T-helper 1 cell treated with Interleukin-12 subunit alpha and Interleukin-12 subunit beta and Interleukin-4 antibody, amounts not matched to agents 30 ng/mL and 1 ng/mL, for 36 hours (primary cell): ENCODE data around the gene VSTM2A. TPM values are rescaled to one million over a fixed set of nuclear protein-coding genes. Genes with fewer than 3 reads are reported as not detected.
"Not testable (repeated sequence)": the region's sequence is repeated elsewhere in the genome, so short reads cannot be mapped to it uniquely, and the experiment has no call there.

Source experiments
- intact Hi-C: fragments of 100-400 bp; cut with micrococcal nuclease; formaldehyde crosslinking; loops from one replicate; pipeline ENCODE4 v1.15.1; 2024
- total RNA-seq: library from RNA; stranded (reverse); gene quantifications from 2 replicates; pipeline ENCODE4 v1.2.3, GENCODE V29; 2022

VSTM2A gene, protein sequence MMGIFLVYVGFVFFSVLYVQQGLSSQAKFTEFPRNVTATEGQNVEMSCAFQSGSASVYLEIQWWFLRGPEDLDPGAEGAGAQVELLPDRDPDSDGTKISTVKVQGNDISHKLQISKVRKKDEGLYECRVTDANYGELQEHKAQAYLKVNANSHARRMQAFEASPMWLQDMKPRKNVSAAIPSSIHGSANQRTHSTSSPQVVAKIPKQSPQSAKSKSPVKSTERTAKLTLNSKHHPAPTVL
- not detected in 2 replicates for total RNA-seq

- intact Hi-C loops, result no loop called here
These were observed at the start of gene VSTM2A for GRCh38 chr7:54541669-54542625. Gene VSTM2A, plus strand, starts transcription at chr7:54542375. Its CDS starts 356 bp downstream, at chr7:54542731.

DNA sequence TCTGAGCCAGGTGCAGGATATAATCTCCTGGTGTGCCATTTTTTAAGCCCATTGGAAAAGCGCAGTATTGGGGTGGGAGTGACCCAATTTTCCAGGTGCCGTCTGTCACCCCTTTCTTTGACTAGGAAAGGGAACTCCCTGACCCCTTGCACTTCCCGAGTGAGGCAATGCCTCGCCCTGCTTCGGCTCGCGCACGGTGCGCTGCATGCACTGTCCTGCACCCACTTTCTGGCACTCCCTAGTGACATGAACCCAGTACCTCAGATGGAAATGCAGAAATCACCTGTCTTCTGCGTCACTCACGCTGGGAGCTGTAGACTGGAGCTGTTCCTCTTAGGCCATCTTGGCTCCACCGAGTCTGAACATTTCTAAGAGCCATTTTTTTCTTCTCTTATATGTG is 37.6 kb upstream of the VSTM2A start:
- intact Hi-C loops, result not testable (repeated sequence)

GRCh38 chr7:54529568-54529967 is 12.6 kb upstream of the VSTM2A start:
- intact Hi-C loops, result no loop called here

DNA sequence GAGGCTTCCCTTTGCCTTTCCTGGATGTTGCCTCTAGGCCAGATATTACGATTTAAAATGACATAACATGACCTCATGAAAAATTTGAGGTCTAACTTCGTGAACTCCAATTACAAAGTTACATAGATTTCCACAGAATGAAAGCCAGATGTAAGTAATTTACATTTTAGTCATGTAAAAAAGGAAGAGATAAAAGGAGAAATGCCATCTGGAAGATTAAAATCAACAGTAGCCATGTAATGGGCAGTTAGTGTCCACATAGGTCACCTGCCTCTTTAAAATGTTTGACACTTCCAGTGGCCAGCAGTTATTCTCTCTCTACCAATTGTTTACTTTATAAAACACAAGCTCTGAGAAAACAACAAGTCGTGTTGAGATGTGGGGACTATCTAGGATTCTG is 4.1 kb upstream of the VSTM2A start:
- intact Hi-C loops, result no loop called here

DNA sequence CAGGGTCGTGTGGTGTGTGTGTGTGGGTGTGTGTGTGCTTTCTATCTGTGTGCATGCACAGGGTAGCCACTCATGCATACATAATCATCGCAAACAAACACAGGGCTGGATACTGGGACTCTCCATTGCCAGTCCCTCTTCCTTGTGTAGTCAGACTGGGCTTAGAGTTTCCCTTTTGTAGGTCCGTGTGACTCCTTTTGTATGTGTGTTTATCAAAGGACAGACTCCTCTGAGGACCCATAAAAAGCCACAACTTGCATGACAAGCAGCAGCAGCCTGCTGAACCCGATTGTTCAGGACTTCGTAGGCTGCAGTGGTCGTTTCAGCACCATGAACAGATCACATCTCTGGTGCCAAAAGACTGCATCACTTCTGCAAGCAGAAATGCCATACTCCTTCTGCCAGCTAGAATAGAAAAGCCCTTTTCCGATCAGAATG is 895 bp downstream of the VSTM2A start:
- intact Hi-C loops, result no loop called here

GRCh38 chr7:54544149-54544526 is 2.0 kb downstream of the VSTM2A start:
- intact Hi-C loops, result no loop called here

DNA sequence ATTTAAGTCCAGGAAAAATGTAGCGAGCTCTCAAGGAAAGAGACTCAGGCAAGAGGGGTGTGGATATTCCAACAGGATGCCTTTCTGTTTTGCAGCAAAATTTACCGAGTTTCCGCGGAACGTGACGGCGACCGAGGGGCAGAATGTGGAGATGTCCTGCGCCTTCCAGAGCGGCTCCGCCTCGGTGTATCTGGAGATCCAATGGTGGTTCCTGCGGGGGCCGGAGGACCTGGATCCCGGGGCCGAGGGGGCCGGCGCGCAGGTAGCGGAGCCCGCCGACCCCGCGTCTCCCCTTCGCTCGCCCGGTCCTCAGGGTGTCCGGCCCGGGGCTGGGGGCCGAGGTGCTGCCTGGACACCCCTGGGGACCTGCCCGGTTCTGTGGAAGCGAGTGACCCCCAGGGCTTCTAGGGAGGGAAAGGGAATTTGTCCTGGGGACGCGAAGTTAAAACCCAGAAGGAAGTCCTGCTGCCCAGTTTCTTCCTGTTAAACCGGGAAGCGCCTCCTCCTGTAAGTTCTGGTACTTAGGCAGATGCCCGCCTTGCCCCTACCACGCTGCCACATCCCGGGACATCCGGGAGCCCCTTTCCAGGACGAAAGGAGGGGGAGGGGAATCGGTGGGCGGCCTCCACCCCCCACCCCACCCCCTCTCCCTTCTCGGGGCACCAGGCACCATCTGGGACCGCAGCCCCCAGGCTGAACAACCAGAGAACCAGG is 2.5 kb downstream of the VSTM2A start:
- intact Hi-C loops, result no loop called here

DNA sequence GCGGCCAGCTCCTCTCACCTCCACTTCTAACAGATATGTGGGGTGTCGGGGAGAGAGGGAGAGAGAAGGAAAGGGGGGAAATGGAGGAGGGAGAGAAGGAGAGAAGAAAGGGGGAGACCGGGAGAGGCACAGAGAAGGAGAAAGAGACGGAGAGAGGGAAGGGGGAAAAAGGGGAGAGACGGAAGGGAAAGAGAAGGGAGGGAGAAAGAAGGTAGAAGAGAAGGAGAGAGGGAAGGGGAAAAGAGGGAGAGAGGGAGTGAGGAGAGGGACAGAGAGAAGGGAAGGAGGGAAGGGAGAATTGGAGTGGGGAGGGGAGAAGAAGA is 3.0 kb downstream of the VSTM2A start:
- intact Hi-C loops, result no loop called here

DNA sequence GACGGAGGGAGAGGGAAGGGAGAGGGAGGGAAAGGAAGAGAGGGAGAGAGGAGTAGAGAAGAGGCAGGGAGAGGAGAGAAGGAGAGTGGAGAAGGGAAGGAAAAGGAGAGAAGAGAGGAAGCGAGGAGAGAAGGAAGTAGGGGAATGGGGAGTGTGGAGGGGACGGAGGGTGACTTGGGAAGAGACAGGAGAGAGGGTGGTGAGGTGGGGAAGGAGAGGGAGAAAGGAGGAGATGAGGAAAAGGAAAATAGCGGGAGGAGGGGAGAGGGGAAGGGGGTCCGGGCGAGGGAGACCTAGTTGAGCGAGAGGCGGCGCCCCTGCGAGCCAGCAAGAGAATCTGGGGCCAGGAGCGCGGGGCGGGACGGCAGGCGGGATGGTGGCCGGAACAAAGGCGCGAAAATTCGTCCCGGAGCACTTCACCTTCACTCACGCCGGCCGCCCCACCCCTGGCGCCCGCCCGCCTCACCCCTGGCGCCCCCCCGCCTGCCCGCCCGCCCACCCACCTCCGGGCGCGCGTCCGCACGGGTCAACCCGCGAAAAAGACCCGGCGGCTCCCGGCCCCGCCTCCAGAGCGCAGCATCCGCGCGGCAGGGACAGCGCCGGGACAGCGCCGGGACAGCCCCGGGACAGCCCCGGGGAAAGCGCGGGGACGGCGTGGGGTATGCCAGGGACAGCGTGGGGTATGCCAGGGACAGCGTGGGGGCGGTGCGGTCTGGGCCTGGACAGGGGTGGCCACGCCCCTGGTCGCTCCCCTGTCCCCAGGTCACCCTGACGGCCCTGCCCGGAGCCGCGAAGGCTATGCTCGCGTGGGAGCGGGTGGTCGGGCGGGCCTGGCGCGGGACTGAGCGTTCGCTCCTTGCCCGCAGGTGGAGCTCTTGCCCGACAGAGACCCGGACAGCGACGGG is 4.2 kb downstream of the VSTM2A start:
- intact Hi-C loops, result no loop called here

- intact Hi-C loops, result no loop called here
These were observed 4.8 kb downstream of the VSTM2A start for GRCh38 chr7:54546986-54547314.

- intact Hi-C loops, result no loop called here
These were observed 8.3 kb downstream of the VSTM2A start for GRCh38 chr7:54550471-54550870.

GRCh38 chr7:54556121-54556520 is 13.9 kb downstream of the VSTM2A start:
- intact Hi-C loops, result no loop called here

DNA sequence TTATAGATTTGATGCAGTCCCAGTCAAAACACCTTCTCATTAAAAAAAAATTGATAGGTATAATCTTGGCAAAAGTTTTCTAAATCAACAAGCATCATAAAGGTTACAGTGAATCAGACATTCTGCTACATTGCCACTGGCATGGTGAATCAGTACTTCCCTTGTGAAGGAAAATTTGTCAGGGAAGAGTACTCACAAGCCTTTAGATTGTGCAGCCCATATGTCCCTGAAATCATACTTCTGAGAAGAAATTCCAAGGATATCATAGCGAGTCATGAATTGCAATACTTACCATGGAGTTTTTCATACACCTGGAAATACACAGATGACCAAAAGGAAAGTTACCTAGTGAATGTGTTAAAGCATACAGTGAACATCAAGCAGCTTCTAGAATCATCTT is 17.2 kb downstream of the VSTM2A start:
- intact Hi-C loops, result no loop called here

DNA sequence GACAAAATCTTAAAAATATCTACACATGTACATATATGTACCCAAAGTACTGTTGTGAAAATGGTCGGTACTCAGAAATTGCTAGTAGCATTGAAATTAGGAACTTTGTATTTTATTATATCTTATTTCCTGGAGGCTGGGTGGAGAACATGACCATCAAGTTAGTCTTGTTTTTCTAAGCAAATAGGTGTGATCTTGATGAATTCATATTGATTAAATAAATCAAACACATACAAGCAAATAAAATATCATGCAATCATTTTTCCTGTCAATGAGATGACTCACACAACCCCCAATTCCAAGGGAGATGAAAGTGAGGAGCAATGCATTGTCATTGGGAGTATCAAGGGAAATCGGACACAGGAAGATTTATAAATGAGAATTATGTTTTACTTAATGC is 18.0 kb downstream of the VSTM2A start:
- intact Hi-C loops, result no loop called here

DNA sequence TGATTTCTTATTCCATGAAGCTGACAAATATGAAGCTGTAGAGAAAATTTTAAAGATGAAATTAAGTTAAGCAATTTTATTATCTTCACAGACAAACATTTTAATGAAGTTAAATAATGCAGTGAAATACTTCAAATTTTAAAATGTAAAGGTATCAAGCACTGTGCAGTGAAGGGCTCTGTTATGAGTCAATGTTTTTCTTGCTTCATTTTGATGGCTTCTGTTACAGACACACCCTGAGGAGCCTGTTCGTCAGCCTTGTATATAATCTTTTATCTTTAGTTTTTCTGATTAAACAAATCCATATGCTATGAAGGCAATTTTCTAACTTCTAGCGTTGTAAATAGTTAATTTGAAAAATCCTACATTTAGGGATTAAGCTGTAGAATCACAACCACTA is 18.5 kb downstream of the VSTM2A start:
- intact Hi-C loops, result no loop called here

DNA sequence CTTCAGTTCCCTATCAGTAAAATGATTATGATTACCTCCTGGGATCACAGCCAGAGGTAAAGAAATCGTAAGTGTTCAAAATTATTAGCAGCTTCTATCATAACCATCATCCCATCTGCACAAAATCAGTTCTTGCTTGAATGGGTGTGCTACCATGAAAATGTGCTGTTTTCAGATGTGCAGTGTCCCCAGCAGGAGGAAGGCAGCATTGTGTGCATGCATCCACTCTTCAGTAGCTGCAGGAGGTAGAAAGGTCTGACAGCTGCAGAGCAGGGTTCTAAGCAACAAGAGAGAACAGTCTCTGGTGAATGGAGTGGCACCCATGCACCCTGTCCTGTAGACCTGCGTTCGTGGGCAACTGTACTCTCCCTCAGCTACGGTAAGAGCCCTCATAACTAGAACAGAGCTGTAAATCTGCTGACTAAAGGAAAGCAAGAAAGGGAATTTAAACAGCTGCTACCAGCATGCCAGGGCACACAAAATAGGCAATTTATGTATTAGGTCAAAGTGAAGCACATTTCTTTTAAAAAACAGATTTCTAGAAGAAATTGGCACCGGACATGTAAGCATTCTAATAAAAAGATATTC is 21.2 kb downstream of the VSTM2A start:
- intact Hi-C loops, result no loop called here

DNA sequence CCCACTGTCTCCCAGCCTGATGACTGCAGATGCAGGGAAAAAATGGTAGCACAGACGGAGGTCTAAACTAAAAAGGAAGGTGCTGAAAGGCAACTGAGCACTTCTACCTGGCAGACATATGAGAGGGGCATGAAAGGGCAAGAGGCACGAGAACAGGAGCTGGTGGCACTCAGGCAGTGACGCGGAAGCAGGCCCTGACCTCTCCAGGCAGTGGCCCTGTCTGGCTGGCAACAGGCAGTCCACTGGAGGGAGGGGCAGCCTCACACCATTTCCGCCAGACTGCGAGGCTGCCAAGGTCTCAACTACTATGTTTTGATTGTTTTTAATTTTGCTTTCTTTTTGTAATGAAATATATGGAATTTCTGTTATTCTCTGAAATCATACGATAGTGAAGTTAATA is 23.3 kb downstream of the VSTM2A start:
- intact Hi-C loops, result no loop called here

DNA sequence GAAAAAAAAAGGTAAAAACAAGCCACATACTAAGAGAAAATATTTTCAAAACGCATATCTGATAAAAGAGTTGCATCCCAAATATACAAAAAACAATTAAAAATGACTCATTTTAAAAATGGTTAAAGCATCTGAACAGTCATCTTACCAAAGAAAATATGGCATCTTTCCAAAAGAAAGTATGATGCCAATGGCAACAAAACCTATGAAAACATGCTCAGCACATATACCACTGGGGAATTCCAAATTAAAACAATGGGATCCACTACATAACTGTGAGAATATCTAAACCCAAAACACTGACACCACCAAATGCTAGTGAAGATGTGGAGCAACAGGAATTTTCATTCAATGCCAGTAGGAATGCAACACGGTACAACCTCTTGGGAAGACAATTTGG is 39.3 kb downstream of the VSTM2A start:
- intact Hi-C loops, result no loop called here

GRCh38 chr7:54591404-54592386 is 49.5 kb downstream of the VSTM2A start:
- intact Hi-C loops, result no loop called here

DNA sequence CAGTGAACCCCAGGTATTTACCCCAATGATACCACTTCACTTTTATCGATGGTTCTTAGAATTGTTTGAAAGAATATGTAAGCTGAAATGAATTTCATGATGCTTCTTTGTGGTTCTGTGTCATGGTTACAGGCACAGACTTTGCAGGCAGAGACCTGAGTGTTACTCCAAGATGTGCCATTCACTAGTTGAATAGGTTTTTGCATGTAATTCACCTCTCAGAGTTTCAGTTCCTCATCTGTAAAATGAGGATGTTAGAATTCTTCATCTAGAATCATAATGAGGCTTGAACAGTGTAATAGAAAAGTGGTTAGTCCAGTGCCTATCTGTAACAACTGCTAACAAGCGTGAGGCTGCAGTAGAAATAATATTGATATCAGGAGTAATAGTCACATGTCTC is 54.6 kb downstream of the VSTM2A start:
- intact Hi-C loops, result no loop called here
